Subcutaneous adipose tissue (tissue), 4 donors: ENCODE results near the gene USP25. TPM values are rescaled to one million over a fixed set of nuclear protein-coding genes. Genes with fewer than 3 reads are reported as not detected.

Source experiments
- total RNA-seq, 4 donors: library from RNA; depleted of rRNA; stranded (reverse); fragments of >200 nt; gene quantifications; one replicate each; pipeline ENCODE4 v1.1.0, GENCODE V29; 2016
- TF ChIP-seq, protein P1 (sequence below): fragments of 450-650 bp; IDR thresholded peaks from one replicate; pipeline ENCODE4 v1.5.1; 2016; ENCODE audit warnings: low read depth, mild to moderate bottlenecking, control low read depth, antibody characterized with exemption, moderate library complexity

USP25 gene
- total RNA-seq, 4 donors from 2014 or later = 61.9 to 93.9 (median 72.8) TPM

DNA sequence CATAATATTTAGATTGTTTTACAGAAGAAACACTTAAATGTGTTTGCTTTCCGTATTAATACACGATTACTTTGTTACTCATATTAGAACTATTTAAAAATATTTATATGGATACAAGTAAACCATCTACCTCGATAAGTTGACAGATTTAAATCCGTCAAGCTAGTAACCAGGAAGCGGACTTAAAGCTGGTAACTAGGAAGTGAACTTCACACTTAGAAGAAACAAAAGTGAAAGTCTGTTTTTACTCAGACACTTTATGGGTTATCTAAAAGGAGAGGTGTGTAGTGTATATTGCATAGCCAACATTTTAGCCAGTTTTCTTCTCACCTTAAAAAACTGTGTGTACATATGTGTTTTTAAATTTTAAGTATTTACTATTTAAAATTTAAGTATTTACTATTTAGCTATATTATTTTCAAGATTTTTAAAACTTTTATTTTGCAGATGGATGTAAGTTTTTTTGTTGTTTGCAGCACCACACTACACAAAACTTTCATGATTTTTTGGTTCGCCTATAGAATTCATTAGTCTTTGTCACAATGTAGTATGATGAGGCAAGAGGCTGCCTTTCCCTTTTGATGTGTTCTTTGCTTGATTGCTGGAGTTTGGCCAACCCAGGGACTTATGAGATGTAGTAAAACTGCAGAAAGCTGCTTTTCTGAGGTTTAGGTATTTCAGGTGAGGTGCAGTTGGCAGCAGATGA lies 2.7 kb downstream of the USP25 start:
- TF ChIP-seq, protein P1, sequence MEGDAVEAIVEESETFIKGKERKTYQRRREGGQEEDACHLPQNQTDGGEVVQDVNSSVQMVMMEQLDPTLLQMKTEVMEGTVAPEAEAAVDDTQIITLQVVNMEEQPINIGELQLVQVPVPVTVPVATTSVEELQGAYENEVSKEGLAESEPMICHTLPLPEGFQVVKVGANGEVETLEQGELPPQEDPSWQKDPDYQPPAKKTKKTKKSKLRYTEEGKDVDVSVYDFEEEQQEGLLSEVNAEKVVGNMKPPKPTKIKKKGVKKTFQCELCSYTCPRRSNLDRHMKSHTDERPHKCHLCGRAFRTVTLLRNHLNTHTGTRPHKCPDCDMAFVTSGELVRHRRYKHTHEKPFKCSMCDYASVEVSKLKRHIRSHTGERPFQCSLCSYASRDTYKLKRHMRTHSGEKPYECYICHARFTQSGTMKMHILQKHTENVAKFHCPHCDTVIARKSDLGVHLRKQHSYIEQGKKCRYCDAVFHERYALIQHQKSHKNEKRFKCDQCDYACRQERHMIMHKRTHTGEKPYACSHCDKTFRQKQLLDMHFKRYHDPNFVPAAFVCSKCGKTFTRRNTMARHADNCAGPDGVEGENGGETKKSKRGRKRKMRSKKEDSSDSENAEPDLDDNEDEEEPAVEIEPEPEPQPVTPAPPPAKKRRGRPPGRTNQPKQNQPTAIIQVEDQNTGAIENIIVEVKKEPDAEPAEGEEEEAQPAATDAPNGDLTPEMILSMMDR = no peak

DNA sequence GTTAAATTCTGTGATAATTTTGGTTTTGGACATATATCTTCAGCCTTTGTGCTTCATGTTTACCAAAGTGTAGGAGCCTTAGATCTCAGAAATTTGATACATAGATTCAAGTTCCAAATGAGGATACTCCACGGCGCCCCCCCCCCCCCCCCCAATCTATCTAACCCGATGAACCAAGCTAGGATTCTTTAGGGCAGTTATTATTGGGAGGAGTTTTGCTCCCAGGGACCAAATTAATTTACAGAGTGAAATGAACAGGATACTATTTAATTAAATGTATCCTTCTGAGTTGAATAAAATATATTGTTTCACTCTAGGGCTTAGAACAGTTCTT lies 3.2 kb downstream of the USP25 start:
- TF ChIP-seq, protein P1 = no peak

DNA sequence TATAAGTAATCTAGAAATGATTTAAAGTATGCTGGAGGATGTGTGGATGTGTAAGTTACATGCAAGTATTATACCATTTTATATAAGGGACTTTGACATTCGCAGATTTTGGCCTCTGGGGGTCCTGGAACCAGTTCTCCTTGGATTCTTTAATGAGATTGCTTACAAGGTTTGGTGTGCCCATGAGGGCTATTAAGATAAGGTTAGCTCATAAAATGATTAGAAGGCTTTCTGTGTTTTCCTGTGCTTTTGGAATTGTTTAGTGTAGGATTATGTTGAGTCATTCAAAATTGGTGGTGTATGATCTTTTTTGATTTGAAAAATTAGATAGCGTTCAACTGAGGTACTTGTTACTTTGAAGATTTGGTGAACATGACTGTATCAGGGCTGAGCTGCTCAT lies 5.6 kb downstream of the USP25 start:
- TF ChIP-seq, protein P1 = no peak

DNA sequence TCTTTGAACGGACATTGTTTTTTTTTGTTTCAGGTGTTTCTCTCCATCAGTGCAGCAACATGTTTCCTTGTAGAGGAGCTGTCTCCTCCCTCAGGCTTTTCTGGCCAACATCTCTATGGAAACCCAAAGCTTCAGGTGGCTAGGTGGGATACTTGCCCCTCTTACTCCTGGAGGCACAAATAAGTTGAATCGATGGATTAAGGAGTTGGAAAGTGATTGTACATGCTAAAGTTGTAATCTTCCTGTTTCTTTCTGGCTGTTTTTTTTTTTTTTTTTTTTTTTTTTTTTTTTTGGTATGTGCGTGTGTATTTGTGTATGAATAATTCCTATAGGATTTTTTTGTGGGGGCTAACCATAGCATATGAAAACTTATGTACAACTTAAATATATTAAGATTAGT lies 10.6 kb downstream of the USP25 start:
- TF ChIP-seq, protein P1 = no peak

DNA sequence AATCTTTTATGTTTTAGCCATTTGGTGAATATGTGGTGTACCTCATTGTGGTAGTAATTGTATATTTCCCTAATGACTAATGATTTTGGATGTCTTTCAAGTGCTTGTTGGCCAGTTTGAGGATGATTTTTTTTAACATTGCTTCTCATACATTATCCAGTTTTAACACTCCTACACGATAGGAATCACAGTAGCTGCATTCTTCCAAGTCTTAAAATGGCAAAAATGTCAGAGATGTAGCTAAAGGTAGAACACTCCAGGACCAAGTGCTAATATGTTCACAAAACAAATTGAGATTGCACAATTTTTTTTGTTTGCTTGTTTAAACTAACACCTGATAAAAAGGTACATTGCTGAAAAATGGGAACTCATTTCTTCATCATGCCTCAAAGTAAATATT lies 11.7 kb downstream of the USP25 start:
- TF ChIP-seq, protein P1 = no peak

DNA sequence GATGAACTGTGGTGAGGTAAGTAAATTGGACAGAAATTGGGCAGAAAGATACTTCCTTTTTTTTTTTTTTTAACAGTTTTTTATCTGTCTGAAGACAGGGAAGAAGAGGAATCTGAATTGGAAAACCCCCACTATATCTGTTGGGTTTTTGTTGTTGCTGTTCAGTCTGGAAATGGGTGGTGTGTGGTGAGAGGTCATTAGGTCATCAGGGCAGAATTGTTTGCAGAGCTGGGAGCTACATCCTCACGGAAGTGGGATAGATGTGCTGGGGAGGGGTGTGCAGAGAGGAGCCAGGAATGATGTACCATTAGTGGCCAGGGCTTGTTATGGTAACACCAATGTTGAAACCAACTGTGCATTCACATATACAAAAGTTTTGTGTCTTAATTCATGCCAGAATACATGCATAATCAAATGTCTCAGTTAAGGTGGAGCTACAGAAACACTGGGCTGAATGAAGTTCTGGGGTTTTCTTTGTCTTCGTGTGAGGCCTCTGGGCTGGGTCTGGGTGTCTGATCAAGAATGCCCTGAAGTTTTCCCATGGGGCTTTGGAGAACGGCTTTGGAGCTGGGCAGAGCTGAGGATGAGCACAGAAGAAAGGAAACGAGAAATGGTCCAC lies 12.4 kb downstream of the USP25 start:
- TF ChIP-seq, protein P1 = no peak

DNA sequence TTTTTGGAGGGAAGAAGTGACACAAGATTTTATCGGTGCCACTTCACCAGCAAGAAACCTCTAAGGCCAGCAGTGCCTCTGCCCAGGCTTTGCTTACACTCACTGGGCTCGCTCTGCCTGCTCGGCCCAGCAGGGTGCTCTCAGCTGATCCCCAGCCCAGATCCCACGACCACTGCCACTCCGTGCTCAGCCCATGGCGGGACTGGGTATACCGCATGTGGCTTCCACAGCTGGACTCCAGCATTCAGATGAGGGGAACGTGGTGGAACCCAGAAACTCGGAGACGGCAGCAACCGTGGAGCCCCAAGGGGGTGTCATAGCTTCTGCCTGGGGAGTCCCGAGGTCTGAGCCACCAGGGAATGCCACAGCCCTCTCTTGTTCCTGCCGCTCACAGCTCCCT lies 12.9 kb downstream of the USP25 start:
- TF ChIP-seq, protein P1 = no peak
